Neutrophil (primary cell): Measurements from ENCODE around the gene ZNF148.

Experiments
- H3K27ac ChIP-seq: fragments of 200-600 bp; sonication (generic); 2 replicates; pipeline ENCODE4 v1.5.1; 2016; ENCODE audit warnings: mild to moderate bottlenecking, moderate library complexity
- H3K27me3 ChIP-seq: fragments of 200-600 bp; sonication (generic); 2 replicates; pipeline ENCODE4 v1.6.0; 2016; ENCODE audit warnings: mild to moderate bottlenecking
- H3K36me3 ChIP-seq: fragments of 200-600 bp; sonication (generic); 2 replicates; pipeline ENCODE4 v1.5.1; 2017
- H3K4me1 ChIP-seq, 2 experiments: fragments of 200-600 bp in 1 of 2; sonication (generic) in 1 of 2; 1 replicate in 1 of 2; 2 replicates in 1 of 2; pipeline versions ENCODE4 v1.5.1 to v1.6.1; 2013 to 2016; ENCODE audit warnings: low read depth in 1 of 2, low read length in 1 of 2, mild to moderate bottlenecking in 1 of 2, moderate library complexity in 1 of 2; ENCODE audit not compliant: control insufficient read depth in 1 of 2, insufficient read depth in 1 of 2
- H3K4me3 ChIP-seq, 2 experiments: fragments of 200-600 bp in 1 of 2; sonication (generic) in 1 of 2; 1 replicate in 1 of 2; 2 replicates in 1 of 2; pipeline ENCODE4 v1.5.1; 2013 to 2016; ENCODE audit warnings: low read depth in 1 of 2, low read length in 1 of 2, mild to moderate bottlenecking in 1 of 2, moderate library complexity in 1 of 2
- H3K9me3 ChIP-seq: fragments of 200-600 bp; sonication (generic); 2 replicates; pipeline ENCODE4 v1.5.1; 2016
- CTCF ChIP-seq: fragments of 200-600 bp; sonication (generic); IDR thresholded peaks from 2 replicates; pipeline ENCODE4 v1.5.1; 2016; ENCODE audit warnings: antibody characterized with exemption

The ZNF148 gene

GRCh38 chr3:125207949-125208568 is 167.1 kb downstream of the ZNF148 start:
- H3K27me3 ChIP-seq: peaks cover 45% of the 10 kb centered on the region
- no peak overlapping the region for H3K4me3 ChIP-seq
- TF ChIP-seq CTCF: no peak
- no peaks in the 10 kb centered on the region for H3K36me3 ChIP-seq
- H3K9me3 ChIP-seq: no peaks in the 10 kb centered on the region
- H3K4me1 ChIP-seq: no peaks in the 10 kb centered on the region
- no peak overlapping the region for H3K27ac ChIP-seq

GRCh38 chr3:125207507-125207906 is 167.6 kb downstream of the ZNF148 start:
- Histone ChIP-seq H3K4me1 (no peaks in the 10 kb centered on the region), H3K27ac (no peak overlapping the region), H3K4me3 (no peak overlapping the region), H3K9me3 (no peaks in the 10 kb centered on the region), H3K36me3 (no peaks in the 10 kb centered on the region), H3K27me3 (peaks cover 39% of the 10 kb centered on the region)
- no peak for TF ChIP-seq CTCF

GRCh38 chr3:125206934-125207333 is 168.2 kb downstream of the ZNF148 start:
- no peak overlapping the region for H3K4me3 ChIP-seq
- no peak for TF ChIP-seq CTCF
- H3K4me1 ChIP-seq: no peaks in the 10 kb centered on the region
- H3K36me3 ChIP-seq: no peaks in the 10 kb centered on the region
- peaks cover 33% of the 10 kb centered on the region for H3K27me3 ChIP-seq
- H3K9me3 ChIP-seq: no peaks in the 10 kb centered on the region
- no peak overlapping the region for H3K27ac ChIP-seq

- H3K4me1 ChIP-seq: no peaks in the 10 kb centered on the region
- H3K27ac ChIP-seq: no peak overlapping the region
- H3K4me3 ChIP-seq: no peak overlapping the region
- peaks cover 1% of the 10 kb centered on the region for H3K27me3 ChIP-seq
- no peak for TF ChIP-seq CTCF
- H3K36me3 ChIP-seq: no peaks in the 10 kb centered on the region
- no peaks in the 10 kb centered on the region for H3K9me3 ChIP-seq
These were observed 171.4 kb downstream of the ZNF148 start for GRCh38 chr3:125203731-125204130.

- H3K36me3 ChIP-seq: no peaks in the 10 kb centered on the region
- no peak overlapping the region for H3K27ac ChIP-seq
- no peaks in the 10 kb centered on the region for H3K4me1 ChIP-seq
- H3K27me3 ChIP-seq: no peaks in the 10 kb centered on the region
- no peak overlapping the region for H3K4me3 ChIP-seq
- no peaks in the 10 kb centered on the region for H3K9me3 ChIP-seq
- TF ChIP-seq CTCF: no peak
These were observed 172.9 kb downstream of the ZNF148 start for GRCh38 chr3:125202197-125202596.

GRCh38 chr3:125200731-125201139 is 174.4 kb downstream of the ZNF148 start:
- no peak for TF ChIP-seq CTCF
- Histone ChIP-seq H3K4me1 (no peaks in the 10 kb centered on the region), H3K27me3 (no peaks in the 10 kb centered on the region), H3K9me3 (no peaks in the 10 kb centered on the region), H3K27ac (no peak overlapping the region), H3K4me3 (no peak overlapping the region), H3K36me3 (no peaks in the 10 kb centered on the region)
